Activated naive CD4-positive, alpha-beta T cell treated with anti-CD3 and anti-CD28 coated beads, Interleukin-2, amount 10 ng/mL, durations not matched to agents 7 days and 5 days (primary cell): Measurements from ENCODE around the gene ZNRF1.
"Not testable (repeated sequence)": the region's sequence is repeated elsewhere in the genome, so short reads cannot be mapped to it uniquely, and the experiment has no call there.

Experiments
- CTCF ChIA-PET: fragments of 350-600 bp; sonication (Branson Sonifier 250); formaldehyde crosslinking; loops from one replicate; lab custom pipeline; 2021; ENCODE audit warnings: antibody characterized with exemption; lab: Charles Lee
- DNase-seq: peaks from one replicate; pipeline ENCODE4 v3.0.0-alpha.2; 2020
- H3K27ac Mint-ChIP-seq: one replicate; pipeline ENCODE4 v1.8.0; 2021; ENCODE audit warnings: mild to moderate bottlenecking, moderate library complexity, mixed read lengths
- H3K27me3 Mint-ChIP-seq: one replicate; pipeline ENCODE4 v1.8.0; 2021; ENCODE audit warnings: mild to moderate bottlenecking, mixed read lengths
- H3K36me3 Mint-ChIP-seq: one replicate; pipeline ENCODE4 v1.8.0; 2021; ENCODE audit warnings: mixed read lengths
- H3K4me1 Mint-ChIP-seq: one replicate; pipeline ENCODE4 v1.8.0; 2021; ENCODE audit warnings: mixed read lengths
- H3K4me3 Mint-ChIP-seq: one replicate; pipeline ENCODE4 v1.8.0; 2021; ENCODE audit warnings: mild to moderate bottlenecking, moderate library complexity, mixed read lengths
- H3K9me3 Mint-ChIP-seq: one replicate; pipeline ENCODE4 v1.8.0; 2021; ENCODE audit warnings: mixed read lengths

Gene ZNRF1

DNA sequence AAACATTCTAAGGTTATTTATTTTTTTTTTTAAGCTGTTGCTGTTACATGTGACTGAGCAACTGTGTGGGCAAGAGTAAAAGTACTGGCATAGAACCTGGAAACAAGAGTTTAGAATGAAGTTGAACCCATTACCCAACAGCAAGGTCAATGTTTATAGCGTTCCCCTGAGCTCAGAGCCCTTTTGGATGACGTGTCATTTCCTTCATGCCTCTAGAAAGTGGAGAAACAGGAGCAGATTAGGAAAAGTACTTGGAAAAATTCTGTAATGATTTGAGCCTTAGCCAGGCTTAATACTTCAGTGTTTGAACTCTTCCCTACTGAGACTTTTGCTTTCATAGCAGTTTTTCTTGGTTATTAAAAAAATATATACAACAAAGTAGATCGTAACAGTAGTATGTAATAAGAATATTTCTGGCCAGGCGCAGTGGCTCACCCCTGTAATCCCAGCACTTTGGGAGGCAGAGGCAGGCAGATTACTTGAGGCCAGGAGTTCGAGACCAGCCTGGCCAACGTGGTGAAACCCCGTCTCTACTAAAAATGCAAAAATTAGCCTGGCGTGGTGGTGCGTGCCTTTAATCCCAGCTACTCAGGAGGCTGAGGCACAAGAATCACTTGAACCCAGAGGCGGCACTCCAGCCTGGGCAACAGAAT is 27.5 kb downstream of the ZNRF1 start:
- H3K27me3 Mint-ChIP-seq, H3K27ac Mint-ChIP-seq, DNase-seq, CTCF ChIA-PET, H3K4me1 Mint-ChIP-seq, H3K4me3 Mint-ChIP-seq: not testable (repeated sequence)
- Mint-ChIP-seq H3K36me3 (peaks cover 12% of the 10 kb centered on the region), H3K9me3 (peaks cover 13% of the 10 kb centered on the region)

DNA sequence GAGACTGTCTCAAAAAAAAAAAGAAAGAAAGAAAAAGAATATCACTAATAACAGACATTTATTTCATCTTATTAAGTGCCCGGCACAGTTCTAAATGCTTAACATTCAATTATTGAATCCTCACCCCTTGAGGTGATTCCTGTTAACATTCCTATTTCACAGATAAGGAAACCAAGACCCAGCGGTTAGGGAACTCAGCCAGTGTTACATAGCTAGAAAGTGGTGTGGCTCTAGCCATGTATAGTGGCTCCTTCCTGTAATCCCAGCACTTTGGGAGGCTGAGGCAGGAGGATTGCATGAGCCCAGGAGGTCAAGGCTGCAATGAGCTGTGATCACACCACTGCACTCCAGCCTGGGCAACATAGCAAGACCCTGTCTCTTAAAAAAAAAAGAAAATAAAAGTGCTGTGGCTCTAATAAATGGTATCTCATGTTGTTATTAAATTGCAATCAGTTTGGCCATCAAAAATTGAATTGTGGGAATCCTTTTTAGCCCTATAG is 28.1 kb downstream of the ZNRF1 start:
- Mint-ChIP-seq H3K9me3 (peaks cover 7% of the 10 kb centered on the region), H3K27ac (no peak overlapping the region), H3K36me3 (peaks cover 7% of the 10 kb centered on the region), H3K4me1 (peaks cover 8% of the 10 kb centered on the region), H3K27me3 (no peaks in the 10 kb centered on the region), H3K4me3 (no peak overlapping the region)
- CTCF ChIA-PET, result no interaction called here
- DNase-seq, result no peak

DNA sequence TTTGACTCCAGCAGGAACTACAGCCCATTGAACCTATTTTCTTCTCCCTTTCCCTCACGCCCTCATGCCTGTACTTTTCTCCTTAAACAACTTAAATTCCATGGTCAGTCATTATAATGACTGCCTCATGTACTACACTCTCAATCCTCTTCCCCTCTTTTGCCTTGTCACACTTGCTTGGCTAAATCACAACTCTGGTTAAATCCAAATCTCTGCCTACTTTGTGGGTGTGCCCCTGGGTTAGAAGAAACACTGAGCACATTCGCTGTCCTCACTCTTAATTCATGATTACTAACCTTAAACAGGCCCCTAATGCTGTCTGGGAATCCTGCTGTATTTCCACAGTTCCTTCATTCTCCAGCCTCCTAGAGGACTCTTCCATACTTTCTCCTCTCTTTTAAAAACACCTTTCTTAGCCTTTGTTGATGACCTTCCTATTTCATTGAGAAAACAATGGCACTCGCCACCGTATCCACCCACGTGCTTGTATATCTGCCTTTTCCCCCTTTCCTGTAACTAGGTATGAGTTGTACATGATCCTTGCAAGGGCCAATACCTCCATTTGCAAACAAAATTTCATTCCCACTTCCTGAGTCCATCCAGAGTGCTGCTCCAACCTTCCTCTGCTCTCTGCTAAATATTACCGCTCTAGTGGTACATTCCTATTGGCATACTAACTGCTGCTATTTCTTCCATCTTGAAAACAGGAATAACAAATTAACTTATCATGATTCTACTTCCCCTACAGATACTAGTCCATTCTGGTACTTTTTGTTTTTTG is 28.9 kb downstream of the ZNRF1 start:
- CTCF ChIA-PET, result no interaction called here
- Mint-ChIP-seq H3K4me1 (peaks cover 8% of the 10 kb centered on the region), H3K36me3 (peaks cover 5% of the 10 kb centered on the region), H3K27ac (no peak overlapping the region), H3K9me3 (peaks cover 5% of the 10 kb centered on the region), H3K4me3 (no peak overlapping the region), H3K27me3 (no peaks in the 10 kb centered on the region)
- no peak for DNase-seq

DNA sequence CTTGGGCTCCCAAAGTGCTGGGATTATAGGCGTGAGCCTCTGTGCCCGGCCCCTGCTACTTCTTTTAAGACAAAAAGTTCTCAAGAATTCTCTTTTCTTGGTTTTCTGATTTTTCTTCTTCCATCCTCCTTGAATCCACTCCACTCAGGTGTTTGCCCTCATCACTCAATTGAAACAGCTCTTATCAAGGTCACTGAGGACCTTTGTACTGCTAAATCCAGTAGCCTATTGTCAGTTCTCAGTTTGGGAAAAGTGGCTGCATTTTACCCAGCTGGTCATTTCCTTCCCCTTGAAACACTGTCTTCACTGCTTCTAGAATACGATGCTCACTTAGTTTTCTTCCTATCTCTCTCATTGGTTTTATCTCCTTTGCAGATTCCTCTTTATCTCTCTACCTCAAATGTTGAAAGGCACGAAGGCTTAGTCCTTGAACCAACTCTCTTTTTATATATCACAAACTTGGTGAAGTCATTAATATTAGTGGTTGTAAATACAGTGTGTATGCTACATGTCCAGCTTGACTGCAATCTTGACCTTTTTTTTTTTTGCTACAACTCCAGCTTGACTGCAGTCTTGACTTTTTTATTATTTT is 29.8 kb downstream of the ZNRF1 start:
- H3K4me3 Mint-ChIP-seq, result no peak overlapping the region
- H3K36me3 Mint-ChIP-seq, result no peaks in the 10 kb centered on the region
- DNase-seq, result no peak
- no peaks in the 10 kb centered on the region for H3K27me3 Mint-ChIP-seq
- H3K4me1 Mint-ChIP-seq, result peaks cover 8% of the 10 kb centered on the region
- no peaks in the 10 kb centered on the region for H3K9me3 Mint-ChIP-seq
- H3K27ac Mint-ChIP-seq, result no peak overlapping the region
- CTCF ChIA-PET, result no interaction called here

DNA sequence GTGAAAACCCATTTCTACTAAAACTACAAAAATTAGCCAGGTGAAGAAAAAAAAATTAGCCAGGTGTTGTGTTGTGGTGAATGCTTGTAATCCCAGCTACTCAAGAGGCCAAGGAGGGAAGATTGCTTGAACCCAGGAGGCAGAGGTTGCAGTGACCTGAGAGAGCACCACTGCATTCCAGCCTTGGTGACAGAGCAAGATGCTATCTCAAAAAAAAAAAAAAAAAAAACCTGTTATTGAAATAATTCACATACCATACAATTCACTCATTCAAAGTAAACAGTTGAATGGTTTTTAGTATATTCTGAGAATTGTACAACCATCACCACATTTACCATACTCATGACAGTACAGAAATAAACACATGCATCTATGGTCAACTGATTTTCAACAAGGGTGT is 31.0 kb downstream of the ZNRF1 start:
- Mint-ChIP-seq H3K4me1 (no peaks in the 10 kb centered on the region), H3K36me3 (no peaks in the 10 kb centered on the region), H3K4me3 (no peak overlapping the region), H3K27me3 (no peaks in the 10 kb centered on the region), H3K27ac (no peak overlapping the region), H3K9me3 (no peaks in the 10 kb centered on the region)
- CTCF ChIA-PET, result no interaction called here
- no peak for DNase-seq

DNA sequence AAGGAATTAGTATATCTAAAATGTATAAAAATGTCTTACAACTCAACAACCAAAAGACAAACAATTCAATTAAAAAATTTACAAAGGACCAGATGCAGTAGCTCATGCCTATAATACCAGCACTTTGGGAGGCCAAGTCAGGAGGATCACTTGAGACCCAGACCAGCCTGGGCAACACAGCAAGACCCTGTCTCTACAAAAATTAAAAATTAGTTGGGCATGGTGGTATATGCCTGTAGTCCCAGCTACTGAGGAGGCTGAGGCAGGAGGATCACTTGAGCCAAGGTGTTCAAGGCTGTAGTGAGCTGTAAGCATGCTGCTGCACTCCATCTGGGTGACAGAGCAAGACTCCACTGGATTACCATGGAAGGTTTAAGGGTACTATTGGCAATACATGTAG is 33.8 kb downstream of the ZNRF1 start:
- Mint-ChIP-seq H3K27ac (no peak overlapping the region), H3K4me3 (no peak overlapping the region)
- CTCF ChIA-PET, result no interaction called here

DNA sequence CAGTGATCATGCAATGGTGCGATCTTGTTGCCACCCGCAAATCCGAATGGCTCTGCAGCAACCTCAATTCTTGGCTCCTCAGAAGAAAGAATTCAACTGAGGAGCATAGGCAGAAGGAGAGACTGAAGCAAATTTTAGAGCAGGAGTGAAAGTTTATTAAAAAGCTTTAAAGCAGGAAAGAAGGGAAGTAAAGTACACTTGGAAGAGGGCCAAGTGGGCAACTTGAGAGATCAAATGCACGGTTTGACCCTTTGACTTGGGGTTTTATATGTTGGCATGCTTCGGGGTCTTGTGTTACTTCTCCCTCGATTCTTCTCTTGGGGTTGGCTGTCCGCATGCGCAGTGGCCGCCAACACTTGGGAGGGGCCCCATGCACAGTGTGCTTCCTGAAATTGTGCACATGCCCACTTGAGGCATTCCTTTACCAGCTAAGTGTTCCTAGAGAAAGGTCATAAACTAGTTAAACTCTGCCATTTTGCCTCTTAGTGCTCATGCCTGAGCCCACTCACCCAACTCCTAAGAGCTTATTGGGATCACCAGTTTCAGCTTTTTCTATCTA is 36.7 kb downstream of the ZNRF1 start:
- peaks cover 8% of the 10 kb centered on the region for H3K36me3 Mint-ChIP-seq
- DNase-seq, result no peak
- CTCF ChIA-PET, result interaction anchor here (1.4 kb wide), 1 partner anchor 76 kb away, joined by 5 read pairs; no protein-coding TSS in a partner anchor
- H3K4me1 Mint-ChIP-seq, result peaks cover 6% of the 10 kb centered on the region
- no peak overlapping the region for H3K4me3 Mint-ChIP-seq
- peaks cover 13% of the 10 kb centered on the region for H3K9me3 Mint-ChIP-seq
- no peak overlapping the region for H3K27ac Mint-ChIP-seq
- H3K27me3 Mint-ChIP-seq, result no peaks in the 10 kb centered on the region

More for the DNA sequence above, 33.8 kb downstream of the ZNRF1 start:
- no peak for DNase-seq
- Mint-ChIP-seq H3K4me1 (no peaks in the 10 kb centered on the region), H3K9me3 (peaks cover 7% of the 10 kb centered on the region), H3K36me3 (peaks cover 6% of the 10 kb centered on the region), H3K27me3 (no peaks in the 10 kb centered on the region)

DNA sequence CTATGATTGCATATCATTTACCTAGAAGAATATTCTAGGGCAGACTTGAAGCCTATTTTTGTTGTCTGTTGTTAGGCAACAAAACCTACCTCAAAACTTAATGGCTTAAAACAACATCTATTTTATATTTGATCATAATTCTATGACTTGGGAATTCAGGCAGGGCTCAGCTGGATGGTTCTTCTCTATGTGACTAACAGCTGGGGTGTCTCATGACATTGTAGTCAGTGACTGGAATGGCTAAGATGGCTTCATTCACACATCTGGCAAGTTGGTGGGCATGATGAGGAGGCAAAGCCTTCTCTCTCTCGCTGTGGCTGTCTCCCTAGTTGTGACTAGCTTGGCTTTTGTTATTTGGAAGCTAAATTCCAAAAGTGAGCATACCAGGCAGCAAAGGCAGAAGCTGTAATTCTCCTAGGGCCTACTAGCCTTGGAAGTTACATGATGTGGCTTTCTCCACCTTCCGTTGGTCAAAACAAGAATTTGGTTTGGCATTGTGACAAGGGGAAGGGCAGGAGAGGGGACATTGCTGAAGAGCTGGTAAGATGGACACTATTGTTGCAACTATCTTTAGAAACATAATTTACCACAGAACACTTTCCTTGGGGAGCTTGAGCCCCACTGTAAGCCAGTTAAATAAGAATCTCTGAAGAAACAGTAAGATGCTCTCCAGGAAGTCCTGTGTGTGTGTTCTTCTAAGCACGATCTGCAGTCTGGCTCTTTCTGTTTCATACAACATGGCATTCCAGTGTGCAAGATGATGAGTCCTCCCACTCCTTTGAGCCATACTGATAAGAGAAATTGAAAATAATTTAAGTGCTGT is 39.4 kb downstream of the ZNRF1 start:
- H3K27me3 Mint-ChIP-seq, result no peaks in the 10 kb centered on the region
- no peak overlapping the region for H3K27ac Mint-ChIP-seq
- peaks cover 8% of the 10 kb centered on the region for H3K36me3 Mint-ChIP-seq
- H3K4me1 Mint-ChIP-seq, result peaks cover 7% of the 10 kb centered on the region
- DNase-seq, result no peak
- peaks cover 13% of the 10 kb centered on the region for H3K9me3 Mint-ChIP-seq
- CTCF ChIA-PET, result no interaction called here
- H3K4me3 Mint-ChIP-seq, result no peak overlapping the region

DNA sequence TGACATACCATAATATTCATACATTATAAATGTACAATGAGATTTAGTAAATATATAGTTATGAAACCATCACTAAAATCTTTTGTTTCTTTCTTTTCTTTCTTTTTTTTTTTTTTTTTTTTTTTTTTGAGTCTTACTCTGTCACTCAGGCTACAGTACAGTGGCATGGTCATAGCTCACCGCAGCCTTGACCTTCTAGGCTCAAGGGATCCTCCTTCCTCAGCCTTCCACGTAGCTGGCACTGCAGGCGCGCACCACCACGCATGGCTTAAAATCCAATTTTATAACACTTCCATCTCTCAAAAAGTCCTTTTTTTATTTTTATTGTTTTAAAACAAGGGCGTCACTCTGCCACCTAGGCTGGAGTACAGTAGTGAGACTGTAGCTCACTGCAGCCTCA is 41.1 kb downstream of the ZNRF1 start:
- Mint-ChIP-seq H3K9me3 (peaks cover 13% of the 10 kb centered on the region), H3K4me3 (no peak overlapping the region), H3K27ac (no peak overlapping the region), H3K27me3 (no peaks in the 10 kb centered on the region), H3K36me3 (peaks cover 8% of the 10 kb centered on the region), H3K4me1 (peaks cover 9% of the 10 kb centered on the region)
- DNase-seq, result no peak
- CTCF ChIA-PET, result no interaction called here

DNA sequence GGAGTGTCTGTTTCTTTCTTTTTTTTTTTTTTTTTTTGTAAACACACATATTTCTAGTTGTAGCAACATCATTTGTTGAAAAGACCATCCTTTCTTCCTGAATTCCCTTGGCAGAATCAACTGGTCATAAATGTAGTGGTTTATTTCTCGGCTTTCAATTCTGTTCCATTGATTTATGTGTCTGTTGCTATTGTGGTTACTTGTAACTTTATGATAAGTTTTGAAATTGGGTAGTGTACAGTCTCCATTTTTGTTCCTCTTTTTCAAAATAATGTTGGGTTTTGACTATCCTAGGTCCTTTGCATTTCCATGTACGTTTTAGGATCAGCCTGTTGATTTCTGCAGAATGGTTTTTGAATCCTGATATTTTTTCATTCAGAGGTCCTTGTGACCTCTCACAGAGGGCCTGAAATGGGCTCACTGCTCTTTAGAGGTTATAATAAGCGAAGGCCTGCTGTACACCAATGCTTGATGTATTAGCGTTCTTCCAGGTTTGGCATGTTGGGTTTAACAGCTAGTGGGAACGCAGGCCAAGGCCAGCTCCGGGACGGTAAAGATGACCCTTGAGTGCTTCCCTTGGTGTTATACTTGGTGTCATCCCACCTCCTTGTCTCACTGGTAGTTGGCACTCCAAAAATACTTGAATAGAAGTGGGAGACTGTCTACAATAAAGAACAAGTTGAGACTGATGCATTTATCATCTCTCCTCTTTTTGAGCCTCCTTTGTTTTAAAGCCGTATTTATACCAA is 43.8 kb downstream of the ZNRF1 start:
- CTCF ChIA-PET, result no interaction called here
- Mint-ChIP-seq H3K4me1 (peaks cover 9% of the 10 kb centered on the region), H3K36me3 (peaks cover 3% of the 10 kb centered on the region), H3K27me3 (no peaks in the 10 kb centered on the region), H3K4me3 (no peak overlapping the region), H3K27ac (no peak overlapping the region), H3K9me3 (peaks cover 7% of the 10 kb centered on the region)
- DNase-seq, result no peak

DNA sequence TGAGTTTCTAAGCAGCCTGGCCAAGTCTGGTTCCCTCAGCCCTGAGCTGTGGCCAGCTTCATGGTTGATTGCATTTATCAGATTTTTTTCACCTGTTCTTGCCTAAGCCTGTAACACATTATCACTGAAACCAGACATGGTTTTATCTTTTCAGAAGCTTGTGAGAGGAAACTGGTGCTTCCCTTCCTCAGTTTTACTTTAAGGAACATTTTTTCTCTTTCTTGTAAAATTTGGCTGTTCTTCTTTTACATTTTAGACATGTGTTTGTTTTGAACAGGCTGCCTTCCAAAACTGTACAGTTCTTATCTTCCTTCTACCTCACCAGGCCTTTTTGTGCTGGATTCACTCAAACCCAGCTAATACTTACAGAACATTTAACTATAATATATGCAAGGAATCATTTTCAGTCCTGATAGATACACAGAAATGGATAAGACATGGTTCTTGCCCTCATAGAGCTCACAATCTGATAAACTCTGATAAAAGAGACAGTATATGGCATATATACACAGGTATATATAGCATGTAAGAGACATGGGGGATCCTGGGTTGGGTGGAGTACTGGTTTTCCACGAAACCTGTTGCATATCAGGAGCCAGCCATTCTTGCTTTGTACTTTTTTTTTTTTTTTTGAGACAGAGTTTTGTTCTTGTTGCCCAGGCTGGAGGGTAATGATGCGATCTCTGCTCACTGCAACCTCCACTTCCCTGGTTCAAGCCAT is 44.5 kb downstream of the ZNRF1 start:
- H3K36me3 Mint-ChIP-seq, result no peaks in the 10 kb centered on the region
- no peak overlapping the region for H3K27ac Mint-ChIP-seq
- peaks cover 8% of the 10 kb centered on the region for H3K4me1 Mint-ChIP-seq
- peaks cover 2% of the 10 kb centered on the region for H3K9me3 Mint-ChIP-seq
- no peak for DNase-seq
- H3K4me3 Mint-ChIP-seq, result no peak overlapping the region
- CTCF ChIA-PET, result interaction anchor here (1.0 to 1.2 kb wide), 2 partner anchors 10 to 68 kb away, joined by 3 to 6 read pairs; no protein-coding TSS in a partner anchor
- H3K27me3 Mint-ChIP-seq, result no peaks in the 10 kb centered on the region

DNA sequence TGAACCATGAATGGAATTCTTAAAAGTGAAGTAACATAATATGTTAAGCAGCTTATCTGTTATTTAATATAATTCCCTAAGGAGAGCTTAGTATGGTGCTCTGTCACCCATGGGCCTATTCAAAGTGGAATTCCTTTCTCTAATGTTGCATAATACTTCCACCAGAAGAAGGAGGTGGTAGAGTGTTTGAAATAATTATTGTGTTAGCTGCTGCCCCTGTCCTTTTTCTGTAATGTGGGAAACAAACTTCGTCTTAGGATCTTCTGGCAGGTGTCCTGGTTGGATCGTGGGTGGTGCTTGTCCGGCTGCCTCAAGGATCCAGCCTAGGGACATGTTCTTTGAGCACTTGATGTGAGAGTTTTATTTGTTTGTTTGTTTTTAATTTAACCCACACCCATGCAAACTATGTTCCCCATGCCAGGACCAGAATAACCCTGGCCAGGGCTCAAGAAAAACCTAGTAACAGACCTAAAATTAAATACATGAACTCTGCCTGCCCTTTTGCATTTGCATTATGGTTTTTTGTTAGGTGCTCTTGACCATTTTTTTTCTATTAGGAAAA is 46.1 kb downstream of the ZNRF1 start:
- CTCF ChIA-PET, result interaction anchor here (0.8 to 1.2 kb wide), 2 partner anchors 8 to 66 kb away, joined by 4 to 6 read pairs; no protein-coding TSS in a partner anchor
- H3K27me3 Mint-ChIP-seq, result no peaks in the 10 kb centered on the region
- DNase-seq, result no peak

More for the DNA sequence above, 46.1 kb downstream of the ZNRF1 start:
- Mint-ChIP-seq H3K4me1 (peaks cover 3% of the 10 kb centered on the region), H3K4me3 (no peak overlapping the region), H3K27ac (no peak overlapping the region), H3K9me3 (peaks cover 1% of the 10 kb centered on the region), H3K36me3 (no peaks in the 10 kb centered on the region)
